Colonic mucosa (tissue), 4 donors: Measurements from ENCODE around the gene TSFM. TPM values are rescaled to one million over a fixed set of nuclear protein-coding genes. Genes with fewer than 3 reads are reported as not detected.

Experiments
- DNase-seq: peaks from one replicate; pipeline ENCODE4 v3.0.0-alpha.2; 2020
- H3K27ac ChIP-seq: fragments of 200-600 bp; one replicate; pipeline ENCODE4 v1.8.0; 2021
- H3K27me3 ChIP-seq: fragments of 200-600 bp; one replicate; pipeline ENCODE4 v1.8.0; 2021
- H3K36me3 ChIP-seq: fragments of 200-600 bp; one replicate; pipeline ENCODE4 v1.8.0; 2021
- H3K4me1 ChIP-seq: fragments of 200-600 bp; one replicate; pipeline ENCODE4 v1.8.0; 2021; ENCODE audit warnings: mild to moderate bottlenecking
- H3K4me3 ChIP-seq: fragments of 200-600 bp; one replicate; pipeline ENCODE4 v1.8.0; 2021
- H3K9ac ChIP-seq, 2 donors: one replicate each; pipeline ENCODE4 v1.7.0; 2013; ENCODE audit warnings: control low read depth in 2 of 2, low read depth in 2 of 2, low read length in 2 of 2
- H3K9me3 ChIP-seq: fragments of 200-600 bp; one replicate; pipeline ENCODE4 v1.8.0; 2021
- intact Hi-C: fragments of 100-400 bp; cut with DNase I; formaldehyde crosslinking; loops from one replicate; pipeline ENCODE4 v1.14.1; 2022
- microRNA-seq: library from miRNA; unstranded; fragments of <30 nt; microRNA quantifications from one replicate; pipeline ENCODE4, GENCODE V29; 2019
- total RNA-seq, 2 donors: library from RNA; stranded (reverse); fragmentation: NEBNext Ultra II Directional in 1 of 2; extraction: Animal tissue kit (Norgen Biotek cat#: 25700) in 1 of 2; gene quantifications; one replicate each; pipeline ENCODE4 v1.2.1, GENCODE V29; 2021
- TF ChIP-seq, protein P1 (sequence below): fragments of 200-600 bp; IDR thresholded peaks from one replicate; pipeline ENCODE4 v1.8.0; 2022; ENCODE audit warnings: antibody characterized with exemption, mild to moderate bottlenecking
- donor health status: healthy.
- donor health status: DM: no; HTN: no; CAD: no.
- donor health status: DM: no; HTN: no; CAD: no.

Gene TSFM
- total RNA-seq, 2 donors from 2014 or later: 35.6 to 68.9 TPM

DNA sequence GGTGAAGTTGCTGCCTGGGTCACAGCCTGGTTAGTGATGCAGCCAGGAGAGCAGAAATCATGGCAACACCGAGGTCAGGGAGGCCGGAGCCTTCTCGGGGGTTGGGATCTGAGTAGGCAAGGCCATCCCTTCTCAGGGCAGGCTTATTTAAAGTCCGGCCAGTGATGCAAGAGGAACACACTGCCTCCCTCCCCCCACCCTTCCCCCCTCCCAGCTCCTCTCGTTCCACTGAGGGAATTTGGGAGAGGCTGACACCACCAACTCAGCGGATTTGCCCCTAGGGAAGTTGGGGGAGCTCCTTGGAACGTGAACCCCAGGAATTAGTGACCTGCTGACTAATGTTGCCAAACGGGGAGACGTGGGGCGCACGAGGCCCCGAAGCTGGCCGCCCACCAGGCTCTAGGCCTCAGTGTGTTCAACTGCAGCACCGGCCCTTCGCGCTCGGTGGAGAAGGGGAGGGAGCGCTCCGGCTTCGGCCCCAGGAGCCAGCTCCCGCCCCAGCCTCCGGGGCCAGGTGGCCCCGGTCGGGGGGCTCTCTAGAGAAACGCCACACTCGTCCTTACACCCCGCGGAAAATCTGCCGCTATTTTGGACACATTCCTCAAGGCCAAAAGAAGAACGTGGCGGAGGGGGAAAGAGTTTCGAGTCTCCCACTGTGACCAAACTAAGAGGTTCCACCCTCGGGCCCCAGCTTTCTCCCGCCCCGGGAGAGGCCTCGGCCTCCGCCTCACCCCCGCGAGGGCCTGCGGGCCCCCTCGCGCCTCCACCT lies 62.3 kb downstream of the TSFM start:
- H3K4me3 ChIP-seq: peak overlapping the region; percentile 93

DNA sequence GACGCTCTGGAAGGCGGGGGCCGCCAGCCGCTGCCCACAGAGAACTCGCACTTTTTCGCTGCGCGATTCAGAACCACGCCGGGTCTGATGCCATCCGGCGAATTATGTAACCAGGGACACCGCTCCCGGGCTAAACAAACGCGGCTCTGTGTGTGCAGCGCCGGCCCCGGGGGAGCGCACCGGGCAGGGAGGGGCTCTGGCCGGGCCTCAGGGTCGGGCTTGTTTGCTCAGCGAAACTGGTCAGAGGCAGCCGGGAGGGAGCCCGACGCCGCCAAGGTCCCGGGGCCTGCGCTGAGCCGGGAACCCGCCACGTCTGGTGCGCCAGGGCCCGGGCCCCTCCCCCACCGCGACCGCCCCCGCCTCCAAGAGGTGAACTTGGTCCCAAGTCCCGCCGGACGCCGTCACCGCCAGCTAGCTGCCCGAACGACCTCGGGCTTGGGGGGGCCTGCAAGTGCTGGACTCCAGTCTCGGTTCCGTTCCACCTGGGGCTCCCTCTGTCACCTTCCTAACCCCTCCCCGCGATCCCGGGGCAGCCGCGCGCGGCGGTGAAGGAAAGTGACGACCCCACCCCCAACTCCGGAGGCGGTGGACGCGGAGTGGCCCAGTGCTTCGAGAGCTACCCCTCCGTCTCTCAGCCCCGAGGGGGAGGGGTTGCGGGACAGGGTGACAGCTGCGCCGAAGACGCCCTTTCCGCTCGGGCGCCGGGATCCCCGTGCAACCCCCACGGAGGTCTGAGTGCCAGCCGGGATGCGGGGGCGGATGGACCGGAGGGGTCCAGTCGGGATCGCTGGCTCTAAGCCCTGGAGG lies 63.1 kb downstream of the TSFM start:
- Histone ChIP-seq H3K27ac (peak overlapping the region; percentile 96), H3K4me3 (peak overlapping the region; percentile 93), H3K9ac (peak overlapping the region; percentile 98 to 99), H3K9me3 (no peaks in the 10 kb centered on the region), H3K4me1 (peaks cover 25% of the 10 kb centered on the region), H3K36me3 (no peaks in the 10 kb centered on the region), H3K27me3 (no peaks in the 10 kb centered on the region)
- DNase-seq: peak; percentile 85
- TF ChIP-seq, protein P1, sequence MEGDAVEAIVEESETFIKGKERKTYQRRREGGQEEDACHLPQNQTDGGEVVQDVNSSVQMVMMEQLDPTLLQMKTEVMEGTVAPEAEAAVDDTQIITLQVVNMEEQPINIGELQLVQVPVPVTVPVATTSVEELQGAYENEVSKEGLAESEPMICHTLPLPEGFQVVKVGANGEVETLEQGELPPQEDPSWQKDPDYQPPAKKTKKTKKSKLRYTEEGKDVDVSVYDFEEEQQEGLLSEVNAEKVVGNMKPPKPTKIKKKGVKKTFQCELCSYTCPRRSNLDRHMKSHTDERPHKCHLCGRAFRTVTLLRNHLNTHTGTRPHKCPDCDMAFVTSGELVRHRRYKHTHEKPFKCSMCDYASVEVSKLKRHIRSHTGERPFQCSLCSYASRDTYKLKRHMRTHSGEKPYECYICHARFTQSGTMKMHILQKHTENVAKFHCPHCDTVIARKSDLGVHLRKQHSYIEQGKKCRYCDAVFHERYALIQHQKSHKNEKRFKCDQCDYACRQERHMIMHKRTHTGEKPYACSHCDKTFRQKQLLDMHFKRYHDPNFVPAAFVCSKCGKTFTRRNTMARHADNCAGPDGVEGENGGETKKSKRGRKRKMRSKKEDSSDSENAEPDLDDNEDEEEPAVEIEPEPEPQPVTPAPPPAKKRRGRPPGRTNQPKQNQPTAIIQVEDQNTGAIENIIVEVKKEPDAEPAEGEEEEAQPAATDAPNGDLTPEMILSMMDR: no peak
- intact Hi-C loops: loop anchor here (5.0 kb wide), 1 partner anchor 323 kb away; the partner anchor contains the start of genes DDIT3 and MBD6

More for the DNA sequence above, 62.3 kb downstream of the TSFM start:
- Histone ChIP-seq H3K27me3 (no peaks in the 10 kb centered on the region), H3K9me3 (no peaks in the 10 kb centered on the region), H3K9ac (peak overlapping the region; percentile 98 to 99), H3K27ac (peak overlapping the region; percentile 96), H3K36me3 (no peaks in the 10 kb centered on the region), H3K4me1 (peaks cover 33% of the 10 kb centered on the region)
- peak; percentile 67 for DNase-seq
- TF ChIP-seq, protein P1: no peak
- intact Hi-C loops: loop anchor here (5.0 kb wide), 1 partner anchor 323 kb away; the partner anchor contains the start of genes DDIT3 and MBD6

GRCh38 chr12:57846285-57846576 lies 63.6 kb downstream of the TSFM start:
- H3K27me3 ChIP-seq: no peaks in the 10 kb centered on the region
- H3K27ac ChIP-seq: peak overlapping the region; percentile 96
- peak overlapping the region; percentile 93 for H3K4me3 ChIP-seq
- TF ChIP-seq, protein P1: no peak
- DNase-seq: no peak
- no peaks in the 10 kb centered on the region for H3K9me3 ChIP-seq
- H3K36me3 ChIP-seq: no peaks in the 10 kb centered on the region
- intact Hi-C loops: loop anchor here (5.0 kb wide), 1 partner anchor 324 kb away; the partner anchor contains the start of genes DDIT3 and MBD6
- peaks cover 19% of the 10 kb centered on the region for H3K4me1 ChIP-seq
- peak overlapping the region; percentile 98 to 99 for H3K9ac ChIP-seq

GRCh38 chr12:57846577-57847319 lies 64.2 kb downstream of the TSFM start, which contains the start of gene CTDSP2:
Gene CTDSP2, minus strand, starts transcription at chr12:57846729. Its CDS starts 294 bp downstream, at chr12:57846435.
- Histone ChIP-seq H3K27me3 (no peaks in the 10 kb centered on the region), H3K9ac (peak within 1 kb of the TSS; percentile 98 to 99), H3K9me3 (no peaks in the 10 kb centered on the region), H3K36me3 (no peaks in the 10 kb centered on the region), H3K4me3 (peak within 1 kb of the TSS; percentile 93), H3K27ac (peak within 1 kb of the TSS; percentile 96), H3K4me1 (peaks cover 16% of the 10 kb centered on the region)
- intact Hi-C loops: loop anchor here (5.0 kb wide), 1 partner anchor 324 kb away; the partner anchor contains the start of genes DDIT3 and MBD6
- TF ChIP-seq, protein P1: no peak
- peak; percentile 100 for DNase-seq

Small RNAs within 50 kb of the gene (microRNA-seq; reads per million reads assigned to microRNA genes)
- gene MIR26A2 (1,003 reads per million, percentile 80 among the genes with 10 or more reads in this experiment), gene MIR6759 (not detected)

Other genes with a start within 250 kb of the TSFM start
- gene DCTN2, start 235.6 kb upstream of the TSFM start, total RNA-seq: 100 to 1,000 TPM; 131 to 139 TPM
- gene KIF5A, start 232.7 kb upstream of the TSFM start, total RNA-seq: 1 to 10 TPM in 1 of 2 donors, under 1 TPM in 1; 0.67 to 2.1 TPM
- gene PIP4K2C, start 191.6 kb upstream of the TSFM start, total RNA-seq: 10 to 100 TPM; 43.6 to 60.2 TPM
- 1 to 10 TPM; 3.4 to 7.4 TPM for gene DTX3, start 178.0 kb upstream of the TSFM start, total RNA-seq
- 10 to 100 TPM in 1 of 2 donors, 1 to 10 TPM in 1; 2.4 to 12.8 TPM for gene ARHGEF25, start 171.4 kb upstream of the TSFM start, total RNA-seq
- gene B4GALNT1, start 149.6 kb upstream of the TSFM start, total RNA-seq: under 1 TPM; 0.32 to 0.88 TPM
- 100 to 1,000 TPM; 219 to 284 TPM for gene OS9, start 88.7 kb upstream of the TSFM start, total RNA-seq
- 1 to 10 TPM in 1 of 2 donors, under 1 TPM in 1; 0.86 to 1.0 TPM for gene AGAP2, start 44.0 kb upstream of the TSFM start, total RNA-seq
- gene TSPAN31, start 37.7 kb upstream of the TSFM start, total RNA-seq: 10 to 100 TPM; 19.3 to 32.3 TPM
- 100 to 1,000 TPM in 1 of 2 donors, 10 to 100 TPM in 1; 45.7 to 121 TPM for gene CDK4, start 30.5 kb upstream of the TSFM start, total RNA-seq
- gene MARCHF9, start 27.7 kb upstream of the TSFM start, total RNA-seq: 10 to 100 TPM; 10.6 to 14.3 TPM
- gene CYP27B1, start 15.7 kb upstream of the TSFM start, total RNA-seq: 1 to 10 TPM in 1 of 2 donors, under 1 TPM in 1; 0.80 to 1.6 TPM
- gene METTL1, start 10.7 kb upstream of the TSFM start, total RNA-seq: 10 to 100 TPM in 1 of 2 donors, 1 to 10 TPM in 1; 7.1 to 18.9 TPM
- gene EEF1AKMT3, start 10.2 kb upstream of the TSFM start, total RNA-seq: 1 to 10 TPM; 3.4 to 4.8 TPM
- 1 to 10 TPM; 5.1 to 8.1 TPM for gene AVIL, start 35.9 kb downstream of the TSFM start, total RNA-seq
- gene CTDSP2, start 63.9 kb downstream of the TSFM start, total RNA-seq: 100 to 1,000 TPM; 131 to 200 TPM
- gene ATP23, start 158.8 kb downstream of the TSFM start, total RNA-seq: 10 to 100 TPM; 13.1 to 14.9 TPM